Heart left ventricle (tissue), 16 donors: Measurements from ENCODE around the gene NHERF1. TPM values are rescaled to one million over a fixed set of nuclear protein-coding genes. Genes with fewer than 3 reads are reported as not detected.

Experiments
- ATAC-seq, 4 donors: fragments of 200-7000 bp; cut with Tn5 transposase; one replicate each; pipeline ENCODE4 v1.9.1; 2020 to 2022; ENCODE audit warnings: moderate library complexity in 4 of 4, mild to moderate bottlenecking in 3 of 4, moderate number of reproducible peaks in 1 of 4
- DNase-seq, 5 donors: peaks; one replicate each; pipeline ENCODE4 v3.0.0-alpha.2; 2020
- H3K27ac ChIP-seq, 12 donors: fragments of 200-600 bp; sonication (generic) in 4 of 12; one replicate each; pipeline versions ENCODE4 v1.5.0 to v1.8.0; 2016 to 2022; ENCODE audit warnings: mild to moderate bottlenecking in 2 of 12
- H3K27me3 ChIP-seq, 9 donors: fragments of 200-600 bp; sonication (generic) in 2 of 9; one replicate each; pipeline versions ENCODE4 v1.5.1 to v1.8.0; 2016 to 2022; ENCODE audit warnings: mild to moderate bottlenecking in 3 of 9
- H3K36me3 ChIP-seq, 9 donors: fragments of 200-600 bp; sonication (generic) in 2 of 9; one replicate each; pipeline versions ENCODE4 v1.5.0 to v1.8.0; 2018 to 2022; ENCODE audit warnings: mild to moderate bottlenecking in 2 of 9
- H3K4me1 ChIP-seq, 12 donors: fragments of 200-600 bp; sonication (generic) in 4 of 12; one replicate each; pipeline versions ENCODE4 v1.5.0 to v1.8.0; 2016 to 2022; ENCODE audit warnings: mild to moderate bottlenecking in 3 of 12
- H3K4me3 ChIP-seq, 12 donors: fragments of 200-600 bp; sonication (generic) in 4 of 12; one replicate each; pipeline versions ENCODE4 v1.5.0 to v1.8.0; 2017 to 2022; ENCODE audit warnings: mild to moderate bottlenecking in 9 of 12, moderate library complexity in 4 of 12
- H3K9me3 ChIP-seq, 12 donors: fragments of 200-600 bp; sonication (generic) in 4 of 12; one replicate each; pipeline versions ENCODE4 v1.5.0 to v1.8.0; 2016 to 2022; ENCODE audit warnings: mild to moderate bottlenecking in 1 of 12
- POLR2A ChIP-seq, 2 donors: fragments of 450-650 bp; IDR thresholded peaks; one replicate each; pipeline ENCODE4 v1.6.1; 2017; ENCODE audit warnings: antibody characterized with exemption in 2 of 2, mild to moderate bottlenecking in 2 of 2, moderate library complexity in 2 of 2
- WGBS, 4 donors: extraction: QIAGEN DNeasy Blood & Tissue Kit in 2 of 4; methylation state at CpG; one replicate each; pipeline versions ENCODE4 v1.1.5 to v1.1.7; 2013 to 2018; 5-methylcytosine and 5-hydroxymethylcytosine counted together
- intact Hi-C, 10 donors: fragments of 100-400 bp; cut with DNase I; formaldehyde crosslinking; loops; one replicate each; pipeline versions ENCODE4 v1.11.1 to v1.14.2; 2022
- polyA plus RNA-seq, 2 donors: library from polyadenylated mRNA; stranded (reverse); fragments of 200-250 nt; gene quantifications; one replicate each; pipeline ENCODE4 v1.2.3, GENCODE V29; 2013
- total RNA-seq, 9 donors: library from RNA; depleted of rRNA in 2 of 9; stranded (reverse); fragments of >200 nt in 2 of 9; fragmentation: NEBNext Ultra II Directional in 3 of 9; extraction: Animal tissue kit (Norgen Biotek cat#: 25700) in 3 of 9; gene quantifications; one replicate each; pipeline versions ENCODE4 v1.1.0 to v1.2.4, GENCODE V29; 2016 to 2023
- TF ChIP-seq, protein P1 (sequence below), 12 donors: fragments of 200-600 bp; sonication (generic) in 4 of 12; IDR thresholded peaks; one replicate each; pipeline versions ENCODE4 v1.5.0 to v1.8.0; 2018 to 2022; ENCODE audit warnings: antibody characterized with exemption in 12 of 12, mild to moderate bottlenecking in 5 of 12
- donor health status: ischemic (EF 13 %, LVEDD 7.1; RV severe dilation, severe dysfunction).
- donor health status: healthy with polysubstance abuse.
- donor health status: DM: no; HTN: yes; CAD: no.
- donor health status: DM: no; HTN: no; CAD: no.
- donor health status: ischemic (EF 25% LVEDD 6.9; RV normal size, moderate dysfunction).
- donor health status: ischemic (EF 25% LVEDD 5.7; RV mildly dilated, moderate dysfunction).
- donor health status: healthy.
- donor health status: DM: yes; HTN: yes; CAD: no.
- donor health status: ischemic (EF 35%, LVEDD 5.7; RV mildly dilated, moderate dysfunction).
- donor health status: nonischemic (EF 11% LVEDD 7.7; RV severe dilation, severe dysfunction).
- donor health status: DM: yes; HTN: yes; CAD: no.
- donor health status: PGD.
- donor health status: ischemic (EF 29% LVEDD 5.4; RV normal size, mild dysfunction).
- donor health status: nonischemic (EF 23%, LVEDD 6.1; RV moderate dilation, normal function).

The NHERF1 gene
- total and polyA plus RNA-seq, 11 donors = 7.5 to 42.2 (median 19.2) TPM

DNA sequence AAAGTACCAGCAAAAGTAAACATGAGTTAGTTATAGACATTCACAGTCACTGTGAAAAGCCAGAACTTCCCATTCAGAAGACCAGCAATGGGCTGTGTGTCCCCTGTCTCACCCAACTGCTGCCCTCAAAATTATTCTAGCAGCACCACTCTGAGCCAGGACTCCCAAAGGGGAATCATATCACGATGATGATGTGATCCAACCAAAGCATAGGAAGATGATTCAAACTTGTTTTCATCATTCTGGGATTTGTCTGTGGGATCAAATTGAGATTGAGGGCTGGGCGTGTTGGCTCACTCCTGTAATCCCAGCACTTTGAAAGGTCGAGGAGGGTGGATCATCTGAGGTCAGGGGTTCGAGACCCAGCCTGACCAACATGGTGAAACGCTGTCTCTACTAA, 34.1 kb downstream of the NHERF1 start:
- no peak for DNase-seq
- Histone ChIP-seq H3K4me3 (no peak overlapping the region), H3K27me3 (no peaks in the 10 kb centered on the region), H3K27ac (no peak overlapping the region), H3K9me3 (no peaks in the 10 kb centered on the region), H3K36me3 (peaks cover 0 to 41% (median 6%) of the 10 kb centered on the region in 9 donors), H3K4me1 (peaks cover 0 to 35% (median 0%) of the 10 kb centered on the region in 12 donors)
- intact Hi-C loops = loop anchor here in 2 of 10 donors (5.0 to 10.0 kb wide), 3 partner anchors 35 to 58 kb away; partner anchors contain the start of gene NHERF1 (in 1 of the 2)
- 83 to 96% (median 93%) methylated on average over 5 of the region's 5 CpGs for WGBS, 4 donors
- no peak for TF ChIP-seq POLR2A (IDR thresholded peaks at IDR 0.05)
- TF ChIP-seq, protein P1, sequence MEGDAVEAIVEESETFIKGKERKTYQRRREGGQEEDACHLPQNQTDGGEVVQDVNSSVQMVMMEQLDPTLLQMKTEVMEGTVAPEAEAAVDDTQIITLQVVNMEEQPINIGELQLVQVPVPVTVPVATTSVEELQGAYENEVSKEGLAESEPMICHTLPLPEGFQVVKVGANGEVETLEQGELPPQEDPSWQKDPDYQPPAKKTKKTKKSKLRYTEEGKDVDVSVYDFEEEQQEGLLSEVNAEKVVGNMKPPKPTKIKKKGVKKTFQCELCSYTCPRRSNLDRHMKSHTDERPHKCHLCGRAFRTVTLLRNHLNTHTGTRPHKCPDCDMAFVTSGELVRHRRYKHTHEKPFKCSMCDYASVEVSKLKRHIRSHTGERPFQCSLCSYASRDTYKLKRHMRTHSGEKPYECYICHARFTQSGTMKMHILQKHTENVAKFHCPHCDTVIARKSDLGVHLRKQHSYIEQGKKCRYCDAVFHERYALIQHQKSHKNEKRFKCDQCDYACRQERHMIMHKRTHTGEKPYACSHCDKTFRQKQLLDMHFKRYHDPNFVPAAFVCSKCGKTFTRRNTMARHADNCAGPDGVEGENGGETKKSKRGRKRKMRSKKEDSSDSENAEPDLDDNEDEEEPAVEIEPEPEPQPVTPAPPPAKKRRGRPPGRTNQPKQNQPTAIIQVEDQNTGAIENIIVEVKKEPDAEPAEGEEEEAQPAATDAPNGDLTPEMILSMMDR (IDR thresholded peaks at IDR 0.05) = no peak
- no peak for ATAC-seq

DNA sequence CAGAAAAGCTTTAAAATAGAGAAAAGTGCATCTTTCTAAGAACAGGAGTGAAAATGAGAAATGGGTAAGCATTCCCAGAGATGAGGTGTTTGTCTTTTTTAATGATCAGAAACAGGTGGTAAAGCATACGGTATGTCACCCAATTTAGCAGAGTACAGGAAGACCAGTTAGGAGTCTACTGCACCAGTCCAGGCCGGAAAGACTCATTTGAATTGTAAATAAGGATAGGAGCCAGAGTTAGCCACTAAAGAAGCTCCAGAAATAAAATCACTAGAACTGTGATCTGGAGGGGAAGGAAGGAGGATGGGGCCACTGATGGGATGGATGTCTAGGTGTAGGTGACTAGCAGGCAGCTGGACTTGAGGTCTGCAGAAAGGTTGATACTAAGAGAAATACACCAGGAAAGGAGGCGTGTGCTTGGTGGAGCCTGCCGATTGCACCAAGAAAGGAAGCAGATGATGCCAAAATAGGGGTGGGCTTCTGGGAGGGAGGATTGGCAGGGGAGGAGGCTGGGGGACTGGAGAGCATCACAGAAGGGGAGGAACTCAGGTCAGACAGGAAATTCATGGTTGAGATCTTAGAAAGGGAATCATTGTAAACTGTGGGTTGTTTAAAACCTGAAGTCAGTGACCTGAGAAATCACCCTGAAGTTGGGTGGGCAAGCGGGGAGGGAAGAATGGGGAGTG, 35.8 kb downstream of the NHERF1 start:
- ATAC-seq = no peak
- Histone ChIP-seq H3K4me1 (peaks cover 0 to 18% (median 0%) of the 10 kb centered on the region in 12 donors), H3K4me3 (no peak overlapping the region), H3K27ac (no peak overlapping the region), H3K27me3 (no peaks in the 10 kb centered on the region), H3K9me3 (no peaks in the 10 kb centered on the region), H3K36me3 (peaks cover 0 to 45% (median 6%) of the 10 kb centered on the region in 9 donors)
- no peak for TF ChIP-seq POLR2A (IDR thresholded peaks at IDR 0.05)
- TF ChIP-seq, protein P1 (IDR thresholded peaks at IDR 0.05) = no peak
- no peak for DNase-seq
- WGBS, 4 donors = 81 to 84% (median 83%) methylated on average over 5 of the region's 5 CpGs
- intact Hi-C loops = loop anchor here in 2 of 10 donors (5.0 to 10.0 kb wide), 3 partner anchors 37 to 59 kb away; partner anchors contain the start of gene NHERF1 (in 1 of the 2)

DNA sequence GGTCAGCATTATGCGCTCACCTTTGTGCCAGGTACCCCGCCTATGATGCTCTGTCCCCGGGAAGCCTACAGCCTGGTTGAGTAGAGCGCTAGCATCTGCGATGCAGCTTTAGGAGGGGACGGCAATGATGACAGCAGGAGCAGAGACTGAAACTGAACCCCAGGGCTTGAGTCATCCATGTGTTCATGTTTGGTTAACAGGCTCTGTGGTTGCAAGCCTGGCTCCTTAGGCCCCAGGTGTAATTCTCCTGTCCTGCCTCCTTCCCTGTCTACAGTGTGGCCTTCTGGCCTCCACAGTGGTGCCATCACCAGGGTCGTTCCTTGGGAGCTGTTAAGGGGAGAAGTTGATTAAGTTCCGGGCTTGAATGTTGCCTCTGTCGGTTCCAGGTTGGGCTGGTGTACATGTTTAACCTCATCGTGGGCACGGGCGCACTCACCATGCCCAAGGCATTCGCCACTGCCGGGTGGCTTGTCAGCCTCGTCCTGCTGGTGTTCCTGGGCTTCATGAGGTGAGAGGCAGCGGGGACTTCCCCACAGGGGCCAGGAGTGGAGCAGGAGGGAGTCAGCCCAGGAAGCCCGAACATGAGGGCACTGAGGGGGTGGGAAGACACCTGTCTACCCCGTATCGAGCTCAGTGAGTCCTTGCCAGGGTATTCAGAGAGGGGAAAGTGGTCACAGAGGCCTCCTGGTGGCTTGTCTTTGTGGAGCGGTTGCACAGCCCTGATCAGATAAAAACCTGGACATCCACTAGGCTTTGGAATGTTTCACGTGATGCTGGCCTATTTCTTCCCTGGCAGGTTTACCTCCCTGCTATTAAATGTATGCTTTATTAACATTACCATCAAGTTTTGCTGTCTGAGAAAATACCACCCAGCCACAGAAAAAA, 36.9 kb downstream of the NHERF1 start:
- intact Hi-C loops = loop anchor here in 1 of 10 donors (10.0 kb wide), 1 partner anchor 61 kb away; no protein-coding TSS in a partner anchor
- DNase-seq = no peak
- TF ChIP-seq, protein P1 (IDR thresholded peaks at IDR 0.05) = no peak
- TF ChIP-seq POLR2A (IDR thresholded peaks at IDR 0.05) = no peak
- no peak overlapping the region for H3K4me3 ChIP-seq
- ATAC-seq = no peak
- peaks cover 0 to 19% (median 0%) of the 10 kb centered on the region in 12 donors for H3K4me1 ChIP-seq
- H3K27ac ChIP-seq = no peak overlapping the region
- 83 to 89% (median 86%) methylated on average over 17 to 21 of the region's 21 CpGs for WGBS, 4 donors
- no peaks in the 10 kb centered on the region for H3K9me3 ChIP-seq
- no peaks in the 10 kb centered on the region for H3K27me3 ChIP-seq
- peaks cover 0 to 48% (median 9%) of the 10 kb centered on the region in 9 donors for H3K36me3 ChIP-seq

DNA sequence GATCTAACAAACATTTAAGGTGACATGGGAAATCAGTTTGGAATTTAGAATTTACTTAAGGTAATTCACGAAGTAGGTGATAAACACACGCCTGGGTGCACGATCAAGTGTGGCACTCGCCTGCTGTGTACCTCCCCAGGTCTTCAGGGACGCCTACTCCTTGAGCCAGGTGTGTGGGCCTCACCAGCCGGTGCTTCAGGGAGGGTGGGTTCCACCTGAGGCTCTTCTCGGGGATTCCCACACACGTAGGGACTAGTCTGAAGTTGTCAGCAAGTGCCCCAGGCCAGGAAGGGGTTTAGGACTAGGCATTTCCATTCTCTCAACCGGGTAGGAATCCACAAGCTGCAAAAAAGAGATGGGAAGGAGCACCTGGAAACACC, 37.5 kb downstream of the NHERF1 start:
- Histone ChIP-seq H3K9me3 (no peaks in the 10 kb centered on the region), H3K36me3 (peaks cover 0 to 46% (median 11%) of the 10 kb centered on the region in 9 donors)
- intact Hi-C loops = loop anchor here in 1 of 10 donors (10.0 kb wide), 1 partner anchor 61 kb away; no protein-coding TSS in a partner anchor

More for the DNA sequence above, 37.5 kb downstream of the NHERF1 start:
- no peak for TF ChIP-seq POLR2A (IDR thresholded peaks at IDR 0.05)
- TF ChIP-seq, protein P1 (IDR thresholded peaks at IDR 0.05) = no peak
- H3K27ac ChIP-seq = peak overlapping the region in 1 of 12 donors; percentile 60
- WGBS, 4 donors = 89 to 93% (median 91%) methylated on average over 9 of the region's 9 CpGs
- no peaks in the 10 kb centered on the region for H3K27me3 ChIP-seq
- DNase-seq (no peak), ATAC-seq (no peak)
- no peak overlapping the region for H3K4me3 ChIP-seq
- H3K4me1 ChIP-seq = peaks cover 0 to 19% (median 0%) of the 10 kb centered on the region in 12 donors
